Heart right ventricle (tissue), 16 donors: ENCODE measurements around the gene OSBP. TPM values are rescaled to one million over a fixed set of nuclear protein-coding genes. Genes with fewer than 3 reads are reported as not detected.
"Not testable (repeated sequence)": the region's sequence is repeated elsewhere in the genome, so short reads cannot be mapped to it uniquely, and the experiment has no call there.

ENCODE experiments used
- ATAC-seq, 8 donors: fragments of 200-7000 bp; cut with Tn5 transposase; one replicate each; pipeline ENCODE4 v1.9.1; 2020; ENCODE audit warnings: mild to moderate bottlenecking in 8 of 8, moderate library complexity in 8 of 8, moderate number of reproducible peaks in 1 of 8
- DNase-seq, 2 donors: peaks; one replicate each; pipeline ENCODE4 v3.0.0-alpha.2; 2020
- H3K27ac ChIP-seq, 10 donors: fragments of 200-600 bp; sonication (generic) in 2 of 10; one replicate each; pipeline versions ENCODE4 v1.5.0 to v1.8.0; 2020 to 2022; ENCODE audit warnings: mild to moderate bottlenecking in 3 of 10
- H3K27me3 ChIP-seq, 7 donors: fragments of 200-600 bp; one replicate each; pipeline ENCODE4 v1.8.0; 2021 to 2022; ENCODE audit warnings: mild to moderate bottlenecking in 2 of 7
- H3K36me3 ChIP-seq, 9 donors: fragments of 200-600 bp; sonication (generic) in 1 of 9; one replicate each; pipeline versions ENCODE4 v1.5.0 to v1.8.0; 2020 to 2022; ENCODE audit warnings: mild to moderate bottlenecking in 2 of 9
- H3K4me1 ChIP-seq, 9 donors: fragments of 200-600 bp; sonication (generic) in 1 of 9; one replicate each; pipeline versions ENCODE4 v1.5.0 to v1.8.0; 2020 to 2022; ENCODE audit warnings: mild to moderate bottlenecking in 4 of 9
- H3K4me3 ChIP-seq, 10 donors: fragments of 200-600 bp; sonication (generic) in 2 of 10; one replicate each; pipeline versions ENCODE4 v1.5.0 to v1.8.0; 2020 to 2022; ENCODE audit warnings: mild to moderate bottlenecking in 7 of 10, moderate library complexity in 2 of 10
- H3K9me3 ChIP-seq, 11 donors: fragments of 200-600 bp in 10 of 11; sonication (generic) in 2 of 11; one replicate each; pipeline versions ENCODE4 v1.5.0 to v1.8.0; 2013 to 2022; ENCODE audit warnings: mild to moderate bottlenecking in 2 of 11, control low read depth in 1 of 11, moderate library complexity in 1 of 11
- CTCF ChIP-seq, 9 donors: fragments of 200-600 bp; sonication (generic) in 2 of 9; IDR thresholded peaks; one replicate each; pipeline versions ENCODE4 v1.5.0 to v1.8.0; 2021 to 2022; ENCODE audit warnings: antibody characterized with exemption in 9 of 9, mild to moderate bottlenecking in 5 of 9, moderate library complexity in 1 of 9
- WGBS, 2 donors: extraction: QIAGEN DNeasy Blood & Tissue Kit; methylation state at CpG; one replicate each; pipeline ENCODE4 v1.1.7; 2013; ENCODE audit warnings: inconsistent platforms in 1 of 2; 5-methylcytosine and 5-hydroxymethylcytosine counted together
- intact Hi-C, 10 donors: fragments of 100-400 bp; cut with DNase I; formaldehyde crosslinking; loops; one replicate each; pipeline versions ENCODE4 v1.11.1 to v1.14.2; 2022
- polyA plus RNA-seq, 2 donors: library from polyadenylated mRNA; stranded (reverse); fragments of 200-250 nt; gene quantifications; one replicate each; pipeline ENCODE4 v1.2.3, GENCODE V29; 2013
- total RNA-seq, 10 donors: library from RNA; stranded (reverse); fragmentation: NEBNext Ultra II Directional in 3 of 10; extraction: Animal tissue kit (Norgen Biotek cat#: 25700) in 3 of 10; gene quantifications; one replicate each; pipeline versions ENCODE4 v1.2.1 to v1.2.4, GENCODE V29; 2021 to 2023
- donor health status: Arrhythmogenic right ventricular cardiomyopathy.
- donor health status: ischemic (EF 13 %, LVEDD 7.1; RV severe dilation, severe dysfunction).
- donor health status: healthy with polysubstance abuse.
- donor health status: DM: no; HTN: yes; CAD: no.
- donor health status: DM: no; HTN: no; CAD: no.
- donor health status: ischemic (EF 25% LVEDD 6.9; RV normal size, moderate dysfunction).
- donor health status: ischemic (EF 25% LVEDD 5.7; RV mildly dilated, moderate dysfunction).
- donor health status: healthy.
- donor health status: DM: yes; HTN: yes; CAD: no.
- donor health status: Ischemic cardiomyopathy.
- donor health status: ischemic (EF 35%, LVEDD 5.7; RV mildly dilated, moderate dysfunction).
- donor health status: nonischemic (EF 11% LVEDD 7.7; RV severe dilation, severe dysfunction).
- donor health status: DM: yes; HTN: yes; CAD: no.
- donor health status: PGD.
- donor health status: ischemic (EF 29% LVEDD 5.4; RV normal size, mild dysfunction).
- donor health status: nonischemic (EF 23%, LVEDD 6.1; RV moderate dilation, normal function).

The OSBP gene
- total and polyA plus RNA-seq, 12 donors: 11.2 to 46.8 (median 39.0) TPM

- Histone ChIP-seq H3K4me3 (peak overlapping the region; percentile 2 to 61 (median 50)), H3K27me3 (no peaks in the 10 kb centered on the region), H3K27ac (peak overlapping the region; percentile 37 to 85 (median 78)), H3K9me3 (no peaks in the 10 kb centered on the region), H3K4me1 (peaks cover 0 to 40% (median 9%) of the 10 kb centered on the region in 9 donors), H3K36me3 (no peaks in the 10 kb centered on the region)
- intact Hi-C loops: loop anchor here in 4 of 10 donors (5.0 to 10.0 kb wide), 4 partner anchors 67 to 976 kb away; partner anchors contain the start of genes PATL1 (in 3 of the 4), LPXN (in 1 of the 4), OSBP (in 1 of the 4) and ZFP91 (in 1 of the 4)
- ATAC-seq (peak; percentile 79 to 93 (median 88)), DNase-seq (peak; percentile 67 to 71)
- whole genome bisulfite sequencing, 2 donors: 0 to 1% methylated on average over 31 of the region's 31 CpGs
- TF ChIP-seq CTCF (IDR thresholded peaks at IDR 0.05): peak in 7 of 9 donors; percentile 32 to 63 (median 50)
Measured at GRCh38 chr11:59550368-59550841, 65.2 kb downstream of the OSBP start.

- no peak for TF ChIP-seq CTCF (IDR thresholded peaks at IDR 0.05)
- no peaks in the 10 kb centered on the region for H3K27me3 ChIP-seq
- ATAC-seq: no peak
- no peak for DNase-seq
- intact Hi-C loops: loop anchor here in 3 of 10 donors (5.0 to 10.0 kb wide), 3 partner anchors 124 to 257 kb away; no protein-coding TSS in a partner anchor
- no peaks in the 10 kb centered on the region for H3K9me3 ChIP-seq
- H3K36me3 ChIP-seq: no peaks in the 10 kb centered on the region
- no peak overlapping the region for H3K4me3 ChIP-seq
- WGBS, 2 donors: 97 to 98% methylated on average over 5 of the region's 5 CpGs
- peak overlapping the region in 1 of 10 donors; percentile 17 for H3K27ac ChIP-seq
- H3K4me1 ChIP-seq: peaks cover 0 to 39% (median 8%) of the 10 kb centered on the region in 9 donors
Measured at GRCh38 chr11:59548309-59548656, 67.3 kb downstream of the OSBP start.

GRCh38 chr11:59547605-59548308 lies 67.8 kb downstream of the OSBP start:
- Histone ChIP-seq H3K4me1 (peaks cover 0 to 39% (median 8%) of the 10 kb centered on the region in 9 donors), H3K27ac (peak overlapping the region in 3 of 10 donors; percentile 7 to 18 (median 17))
- not testable (repeated sequence) for H3K36me3 ChIP-seq, H3K9me3 ChIP-seq, H3K27me3 ChIP-seq, ATAC-seq, H3K4me3 ChIP-seq
- DNase-seq: peak in 1 of 2 donors; percentile 14
- 77 to 79% methylated on average over 5 of the region's 5 CpGs for WGBS, 2 donors
- intact Hi-C loops: loop anchor here in 3 of 10 donors (5.0 to 10.0 kb wide), 3 partner anchors 125 to 257 kb away; no protein-coding TSS in a partner anchor

- ATAC-seq (no peak), DNase-seq (no peak)
- Histone ChIP-seq H3K27me3 (no peaks in the 10 kb centered on the region), H3K4me3 (no peak overlapping the region), H3K36me3 (no peaks in the 10 kb centered on the region), H3K27ac (peak overlapping the region in 1 of 10 donors; percentile 8), H3K4me1 (peaks cover 0 to 23% (median 8%) of the 10 kb centered on the region in 9 donors), H3K9me3 (no peaks in the 10 kb centered on the region)
- intact Hi-C loops: loop anchor here in 3 of 10 donors (5.0 to 10.0 kb wide), 3 partner anchors 127 to 259 kb away; no protein-coding TSS in a partner anchor
- WGBS, 2 donors: 88 to 90% methylated on average over 24 of the region's 24 CpGs
- no peak for TF ChIP-seq CTCF (IDR thresholded peaks at IDR 0.05)
Measured at GRCh38 chr11:59545179-59546020, 70.2 kb downstream of the OSBP start.
